Testis (tissue), 3 donors: Measurements from ENCODE around the gene SOWAHA. TPM values are rescaled to one million over a fixed set of nuclear protein-coding genes. Genes with fewer than 3 reads are reported as not detected.

Source experiments
- DNase-seq: peaks from one replicate; pipeline ENCODE4 v3.0.0-alpha.2; 2019
- H3K27ac ChIP-seq, 2 donors: fragments of 200-600 bp; sonication (generic); one replicate each; pipeline ENCODE4 v1.5.1; 2019
- H3K27me3 ChIP-seq: fragments of 200-600 bp; sonication (generic); one replicate; pipeline ENCODE4 v1.5.1; 2019
- H3K36me3 ChIP-seq: fragments of 200-600 bp; sonication (generic); one replicate; pipeline ENCODE4 v1.5.1; 2017; ENCODE audit warnings: low read depth; ENCODE audit errors: missing control alignments
- H3K4me1 ChIP-seq: fragments of 200-600 bp; sonication (generic); one replicate; pipeline ENCODE4 v1.5.1; 2019
- H3K4me3 ChIP-seq, 2 donors: fragments of 200-600 bp; sonication (generic); one replicate each; pipeline ENCODE4 v1.5.1; 2017 to 2019
- H3K9me3 ChIP-seq: fragments of 200-600 bp; sonication (generic); one replicate; pipeline ENCODE4 v1.5.1; 2017
- CTCF ChIP-seq, 3 experiments: fragments of 450-650 bp in 2 of 3; fragments of 200-600 bp in 1 of 3; sonication (generic) in 1 of 3; IDR thresholded peaks; one replicate each; pipeline ENCODE4 v1.5.1; 2016 to 2019; ENCODE audit warnings: antibody characterized with exemption in 3 of 3, mild to moderate bottlenecking in 2 of 3, moderate library complexity in 1 of 3
- POLR2A ChIP-seq: fragments of 450-650 bp; IDR thresholded peaks from one replicate; pipeline ENCODE4 v1.6.1; 2017; ENCODE audit warnings: antibody characterized with exemption, mild to moderate bottlenecking, moderate library complexity
- WGBS, 2 donors: methylation state at CpG; one replicate each; pipeline ENCODE4 v1.1.5; 2018; 5-methylcytosine and 5-hydroxymethylcytosine counted together
- intact Hi-C: fragments of 100-400 bp; cut with DNase I; formaldehyde crosslinking; loops from one replicate; pipeline ENCODE4 v1.15.1; 2023; ENCODE audit warnings: low total_unique reads
- polyA plus RNA-seq: library from polyadenylated mRNA; stranded (reverse); fragments of 350-450 nt; fragmentation: Illumina TruSeq; extraction: RNeasy Lipid Tissue Mini Kit (QIAGEN cat#74804); gene quantifications from one replicate; pipeline ENCODE4 v1.2.3, GENCODE V29; 2014; ENCODE audit warnings: low read depth, low replicate concordance; ENCODE audit not compliant: insufficient read depth
- total RNA-seq, 2 donors: library from RNA; depleted of rRNA; stranded (reverse); fragments of >200 nt; gene quantifications; one replicate each; pipeline ENCODE4 v1.2.3, GENCODE V29; 2016

Gene SOWAHA
- total and polyA plus RNA-seq, 3 donors from 2014 or later: 0.46 to 1.3 (median 1.2) TPM

- Histone ChIP-seq H3K27ac (peak overlapping the region; percentile 24 to 71), H3K27me3 (no peaks in the 10 kb centered on the region), H3K36me3 (no peaks in the 10 kb centered on the region), H3K4me1 (peaks cover 21% of the 10 kb centered on the region), H3K9me3 (no peaks in the 10 kb centered on the region), H3K4me3 (peak overlapping the region; percentile 75 to 82)
- no peak for DNase-seq
- intact Hi-C loops: no loop called here
- TF ChIP-seq POLR2A: no peak
- TF ChIP-seq CTCF (IDR thresholded peaks at IDR 0.05): no peak
- 4 to 8% methylated on average over 7 to 28 of the region's 39 CpGs for WGBS, 2 donors
Observed at GRCh38 chr5:132776131-132776937, 36.8 kb upstream of the SOWAHA start.

GRCh38 chr5:132776938-132777208 lies 36.2 kb upstream of the SOWAHA start:
- H3K9me3 ChIP-seq: no peaks in the 10 kb centered on the region
- H3K4me1 ChIP-seq: peaks cover 15% of the 10 kb centered on the region
- H3K27me3 ChIP-seq: no peaks in the 10 kb centered on the region
- no peak for TF ChIP-seq POLR2A
- TF ChIP-seq CTCF (IDR thresholded peaks at IDR 0.05): no peak
- H3K4me3 ChIP-seq: peak overlapping the region; percentile 75 to 82
- no peak for DNase-seq
- intact Hi-C loops: no loop called here
- no peaks in the 10 kb centered on the region for H3K36me3 ChIP-seq
- H3K27ac ChIP-seq: peak overlapping the region in 1 of 2 donors; percentile 71
- WGBS, 2 donors: 1% methylated on average over 32 of the region's 40 CpGs; no CpG with 5 or more reads in 1 of the 2 donors

GRCh38 chr5:132777209-132778069 lies 35.7 kb upstream of the SOWAHA start, which contains the start of gene SEPTIN8:
SEPTIN8 (minus strand) TSS chr5:132777239; CDS start chr5:132777137, 102 bp downstream.
- Histone ChIP-seq H3K4me1 (peaks cover 13% of the 10 kb centered on the region), H3K9me3 (no peaks in the 10 kb centered on the region), H3K27ac (peak within 1 kb of the TSS; percentile 24 to 71), H3K4me3 (peak within 1 kb of the TSS; percentile 75 to 82), H3K36me3 (no peaks in the 10 kb centered on the region), H3K27me3 (no peaks in the 10 kb centered on the region)
- peak; percentile 44 for DNase-seq
- TF ChIP-seq CTCF (IDR thresholded peaks at IDR 0.05) (no peak), POLR2A (no peak)
- WGBS, 2 donors: 1 to 4% methylated on average over 23 to 76 of the region's 82 CpGs
- intact Hi-C loops: no loop called here

GRCh38 chr5:132778129-132778528 lies 35.0 kb upstream of the SOWAHA start:
- Histone ChIP-seq H3K4me1 (peaks cover 13% of the 10 kb centered on the region), H3K9me3 (no peaks in the 10 kb centered on the region), H3K36me3 (no peaks in the 10 kb centered on the region), H3K27me3 (no peaks in the 10 kb centered on the region), H3K27ac (no peak overlapping the region), H3K4me3 (peak overlapping the region; percentile 75 to 82)
- DNase-seq: no peak
- no peak for TF ChIP-seq CTCF (IDR thresholded peaks at IDR 0.05)
- TF ChIP-seq POLR2A: no peak
- WGBS, 2 donors: 49 to 61% methylated on average over 4 of the region's 4 CpGs
- intact Hi-C loops: no loop called here
